Fibroblast of gingiva (primary cell): ENCODE measurements around the gene HEG1.
A peak's percentile ranks its signal among the peaks of the same experiment; 100 is the strongest.

Experiments used
- DNase-seq: peaks from one replicate; pipeline ENCODE4 v3.0.0-alpha.2; 2011; ENCODE audit warnings: low read depth

Gene HEG1

DNA sequence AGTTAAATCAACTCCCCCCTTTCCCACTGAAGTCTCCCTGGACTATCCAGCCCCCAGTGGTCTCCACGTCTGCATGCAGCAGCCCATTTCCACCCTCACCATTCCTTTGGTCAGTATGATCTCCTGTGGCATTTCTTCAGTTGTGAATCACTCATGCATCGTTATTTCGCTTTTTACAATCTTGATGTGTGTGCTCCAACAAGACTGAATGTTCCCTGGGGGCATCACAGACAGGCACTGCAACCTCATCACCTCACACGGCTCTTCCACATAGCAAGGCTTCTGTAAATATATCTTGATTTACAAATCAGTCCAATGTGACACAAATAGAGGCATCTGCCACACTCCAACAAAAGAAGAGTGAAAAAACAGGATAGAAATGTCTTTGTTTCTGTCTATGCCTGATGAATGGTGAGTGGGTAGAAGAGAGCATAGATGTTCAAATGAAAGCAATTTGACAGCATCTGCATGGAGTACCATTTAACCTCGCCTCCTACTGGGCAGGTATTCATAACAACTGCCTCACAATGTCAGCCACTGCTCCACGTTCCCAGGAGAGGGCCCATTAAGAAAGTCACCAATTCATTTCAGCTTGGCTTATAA lies 5.2 kb downstream of the HEG1 start:
- no peak for DNase-seq

DNA sequence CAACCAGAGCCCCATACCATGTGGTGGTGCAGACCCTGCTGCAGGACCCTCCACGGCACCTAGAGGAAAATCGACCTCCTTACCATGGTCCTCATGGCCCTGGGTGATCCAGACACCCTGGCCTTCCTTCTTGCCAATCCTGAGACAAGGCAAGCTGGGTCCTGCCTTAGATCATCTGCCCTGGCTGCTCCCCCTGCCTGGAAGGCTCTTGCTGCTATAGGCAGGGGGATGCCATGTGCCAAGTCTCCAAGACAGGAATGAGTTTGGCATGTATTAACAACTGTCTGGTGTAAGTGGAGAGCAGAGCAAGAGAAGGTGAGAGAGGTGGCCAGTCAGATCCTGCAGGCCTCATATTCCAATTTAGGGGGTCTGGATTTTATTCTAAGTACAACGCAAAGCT lies 7.5 kb downstream of the HEG1 start:
- DNase-seq: no peak

DNA sequence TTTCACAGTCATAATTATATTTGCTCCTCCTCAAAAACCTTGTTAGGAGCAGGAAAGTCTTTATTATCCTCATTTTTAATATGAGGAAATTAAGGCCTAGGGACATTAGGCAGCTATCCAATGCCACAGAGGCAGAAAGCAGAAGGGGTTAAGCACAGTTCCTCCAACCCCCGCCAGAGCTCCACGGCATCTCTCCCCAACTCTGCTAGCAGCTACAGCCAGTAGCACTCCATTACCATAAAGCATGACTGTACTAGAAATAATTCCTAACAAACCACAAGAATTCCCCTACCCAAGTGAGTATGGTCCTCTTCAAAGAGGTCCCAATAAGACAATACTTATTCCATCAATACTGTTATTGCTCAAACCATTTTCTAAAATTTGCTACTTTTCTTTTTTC lies 9.8 kb downstream of the HEG1 start:
- DNase-seq: peak; percentile 46

DNA sequence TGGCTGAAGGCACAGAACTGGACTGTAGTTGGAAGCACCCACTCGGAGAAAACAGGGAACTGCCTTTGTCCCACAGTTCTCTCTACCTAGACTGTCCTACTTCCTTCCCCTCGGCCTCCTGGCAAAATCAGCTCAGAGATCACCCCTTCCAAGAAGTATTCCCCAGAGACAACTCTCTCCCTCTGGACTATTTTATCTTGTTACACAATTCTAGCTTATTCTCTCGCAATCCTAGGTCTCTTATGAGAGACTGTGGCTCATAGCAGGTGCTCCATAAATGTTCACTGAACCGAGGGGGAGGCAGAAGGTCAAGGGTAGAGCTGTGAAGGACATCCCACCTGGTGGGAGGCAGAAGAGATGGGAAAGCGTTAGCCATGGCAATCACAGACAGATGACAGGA lies 10.6 kb downstream of the HEG1 start:
- DNase-seq: peak; percentile 42

DNA sequence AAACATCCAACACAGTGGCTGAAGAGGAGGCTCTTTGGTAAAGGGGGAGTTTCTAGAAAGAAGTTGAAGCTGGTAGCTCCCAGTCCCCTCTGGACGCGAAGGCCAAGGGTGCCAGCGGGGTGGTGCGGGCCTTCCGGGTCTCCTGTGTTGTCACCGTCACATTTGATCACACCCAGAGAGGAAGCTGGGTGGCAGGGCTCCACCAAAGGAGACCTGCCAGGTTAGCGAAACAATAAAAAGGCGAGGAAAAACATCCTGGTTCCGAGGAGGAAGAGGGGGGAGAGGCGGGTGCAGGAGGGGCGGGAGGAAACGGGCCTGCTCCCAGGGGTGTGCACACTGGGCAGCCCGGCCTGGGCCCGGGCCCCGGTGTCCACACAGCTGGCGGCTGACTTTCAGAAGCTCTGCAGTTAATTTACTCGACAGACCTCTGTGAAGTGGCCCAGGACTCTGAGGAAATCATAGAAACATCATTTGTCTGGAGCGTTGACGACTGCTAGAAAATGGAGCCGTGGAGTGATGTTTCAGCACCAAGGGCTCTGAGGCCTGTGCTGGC lies 12.1 kb downstream of the HEG1 start:
- DNase-seq: no peak

DNA sequence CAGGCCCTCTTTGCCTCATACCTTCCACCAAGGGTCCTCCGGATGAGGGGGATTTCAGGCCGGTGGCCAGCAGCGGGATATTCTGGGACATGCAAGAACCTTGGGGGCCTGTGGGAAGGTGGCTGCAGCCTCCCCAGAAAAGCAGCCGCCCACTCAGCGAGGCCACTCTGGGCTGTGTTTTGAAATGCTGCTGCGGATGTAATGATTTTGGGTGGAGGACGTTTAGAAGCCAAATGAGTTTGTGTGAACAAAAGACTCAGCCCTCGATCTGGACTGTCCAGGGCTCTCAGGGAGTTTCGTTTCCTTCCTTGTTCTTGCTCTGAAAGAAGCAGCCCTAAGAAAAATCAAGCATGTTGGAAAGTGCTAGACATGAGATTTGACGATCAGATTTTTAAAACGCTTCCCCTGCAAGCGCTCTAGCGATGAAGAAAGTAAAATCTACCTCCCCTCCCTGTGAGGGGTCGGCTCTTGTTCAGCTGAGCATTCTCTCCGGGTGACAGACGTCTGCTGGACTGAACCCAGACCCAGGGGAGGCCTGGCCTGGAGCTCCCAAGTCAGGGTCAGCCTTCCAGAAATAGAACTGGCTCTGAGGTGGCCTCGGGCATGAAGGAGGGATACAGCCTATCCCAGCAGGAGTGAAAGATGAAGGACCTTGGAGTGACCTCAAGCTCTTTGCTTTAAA lies 12.9 kb downstream of the HEG1 start:
- peak; percentile 42 for DNase-seq

DNA sequence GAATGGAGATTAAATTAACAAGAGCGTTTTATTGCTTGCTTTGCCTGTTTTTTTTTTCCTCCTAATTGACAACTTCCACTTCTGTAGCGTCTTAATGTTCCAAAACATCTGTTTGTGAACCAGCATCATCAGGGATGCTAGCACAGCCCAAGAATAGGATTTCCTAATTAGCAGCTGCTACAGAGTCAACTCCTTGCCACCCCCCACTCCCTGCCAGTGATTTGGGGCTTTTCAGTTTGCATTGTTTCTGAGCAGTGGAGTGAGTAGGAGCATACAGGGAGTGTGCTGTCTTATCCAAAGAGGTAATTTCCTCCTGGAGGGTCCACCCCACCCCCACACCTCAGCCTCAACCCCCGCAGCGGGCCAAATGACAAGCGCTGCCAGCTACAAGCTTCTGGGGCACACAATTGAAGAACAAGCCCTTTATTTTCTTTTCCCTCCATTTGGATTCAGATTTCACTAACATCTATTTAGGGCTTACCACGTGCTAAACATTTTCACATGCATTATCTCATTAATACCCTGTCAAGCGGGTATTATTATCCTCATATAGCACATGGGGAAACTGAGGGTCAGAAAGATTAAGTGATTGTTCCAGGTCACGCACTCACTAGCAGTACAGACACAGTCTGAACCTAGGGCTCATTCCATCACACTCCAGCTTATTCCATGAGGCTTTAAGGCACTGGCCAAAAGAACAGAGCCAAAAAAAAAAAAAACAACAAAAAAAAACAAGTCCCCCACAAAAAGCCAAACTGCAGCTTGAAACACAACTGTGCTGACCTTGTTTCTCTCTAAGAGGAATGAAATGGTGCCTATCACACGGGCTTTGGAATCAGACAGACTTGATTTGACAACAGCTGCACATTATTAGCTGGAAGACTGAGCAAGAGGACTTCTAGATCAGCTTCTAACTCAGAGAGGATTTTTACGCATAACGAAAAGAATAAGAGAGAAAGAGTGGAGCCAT lies 16.4 kb downstream of the HEG1 start:
- DNase-seq: no peak

DNA sequence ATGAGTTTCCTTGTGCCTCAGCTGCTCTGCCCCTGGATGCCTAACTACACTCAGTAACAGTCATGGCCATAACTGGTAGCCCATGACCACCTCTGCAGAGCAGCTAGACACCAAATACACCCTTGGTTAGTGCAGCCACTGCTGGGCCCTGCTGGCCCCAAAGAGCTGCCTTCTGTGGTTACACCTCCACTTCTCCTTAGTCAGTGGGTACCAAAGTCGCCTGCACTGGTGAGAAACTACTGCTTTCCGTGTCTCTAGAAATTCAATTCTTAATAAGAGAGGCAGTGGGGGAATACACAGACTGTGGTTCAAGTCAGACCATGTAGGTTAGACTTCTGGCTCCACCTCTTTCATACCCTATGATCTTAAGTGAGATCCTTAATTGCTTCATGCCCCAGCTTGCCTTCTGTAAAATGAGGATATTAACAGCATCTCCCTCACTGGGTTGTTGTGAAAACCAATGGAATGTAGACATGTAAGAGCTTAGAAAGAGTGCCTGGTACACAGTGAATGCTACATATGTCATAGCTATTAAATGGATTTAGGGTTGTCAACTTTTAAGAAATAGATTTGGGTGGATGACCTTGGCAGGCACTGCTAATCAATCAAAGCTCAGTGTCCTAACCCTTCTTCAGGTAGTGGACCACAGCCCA lies 18.2 kb downstream of the HEG1 start:
- DNase-seq: no peak

DNA sequence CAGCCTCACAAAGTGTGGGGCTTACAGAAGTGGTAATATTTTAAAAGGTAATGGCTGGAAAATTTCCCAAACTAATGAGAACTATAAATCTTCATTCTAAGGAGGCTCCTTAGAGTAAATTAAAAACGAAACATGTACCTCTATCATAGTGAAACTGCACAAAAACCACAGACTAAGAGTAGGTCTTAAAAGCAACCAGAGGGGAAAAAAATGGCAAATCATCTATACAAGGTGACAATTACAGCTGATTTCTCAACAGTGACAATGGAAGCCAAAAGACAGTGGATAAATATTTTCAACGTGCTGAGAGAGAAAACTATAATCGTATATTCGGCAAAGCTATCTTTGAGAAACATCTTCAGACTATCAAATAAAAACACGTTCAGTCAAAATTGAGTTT lies 20.6 kb downstream of the HEG1 start:
- no peak for DNase-seq

DNA sequence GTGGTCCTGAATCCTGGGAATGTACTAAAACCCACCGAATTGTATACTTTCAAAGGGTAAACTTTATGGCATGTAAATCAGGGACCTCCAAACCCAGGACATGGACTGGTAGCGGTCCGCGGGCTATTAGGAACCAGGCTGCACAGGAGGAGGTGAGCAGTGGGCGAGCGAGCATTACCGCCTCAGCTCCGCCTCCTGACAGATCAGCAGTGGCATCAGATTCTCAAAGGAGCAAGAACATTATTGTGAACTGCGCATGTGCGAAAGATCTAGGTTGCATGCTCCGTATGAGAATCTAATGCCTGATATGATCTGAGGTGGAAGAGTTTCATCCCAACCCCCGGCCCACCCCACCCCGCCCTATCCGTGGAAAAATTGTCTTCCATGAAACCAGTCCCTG lies 22.2 kb downstream of the HEG1 start:
- DNase-seq: no peak

DNA sequence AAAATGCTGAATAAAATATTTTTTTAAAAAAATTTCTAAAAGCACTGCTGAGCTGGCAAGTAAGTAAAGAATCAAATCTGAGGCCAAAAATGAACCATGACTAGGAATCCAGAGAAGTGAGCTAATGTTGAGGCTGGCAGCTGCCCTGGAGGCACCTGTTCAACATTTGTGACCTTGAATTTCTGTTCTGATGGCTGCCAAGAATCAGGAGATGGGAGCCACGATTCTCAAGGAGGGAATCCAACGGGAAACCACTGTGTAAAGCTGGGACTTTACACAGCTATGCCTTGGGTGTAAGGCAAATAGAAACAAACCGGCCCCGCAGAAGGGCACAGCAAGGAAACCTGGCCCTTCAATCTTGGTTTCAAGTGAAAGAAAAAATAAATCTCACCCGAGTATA lies 22.7 kb downstream of the HEG1 start:
- DNase-seq: no peak

DNA sequence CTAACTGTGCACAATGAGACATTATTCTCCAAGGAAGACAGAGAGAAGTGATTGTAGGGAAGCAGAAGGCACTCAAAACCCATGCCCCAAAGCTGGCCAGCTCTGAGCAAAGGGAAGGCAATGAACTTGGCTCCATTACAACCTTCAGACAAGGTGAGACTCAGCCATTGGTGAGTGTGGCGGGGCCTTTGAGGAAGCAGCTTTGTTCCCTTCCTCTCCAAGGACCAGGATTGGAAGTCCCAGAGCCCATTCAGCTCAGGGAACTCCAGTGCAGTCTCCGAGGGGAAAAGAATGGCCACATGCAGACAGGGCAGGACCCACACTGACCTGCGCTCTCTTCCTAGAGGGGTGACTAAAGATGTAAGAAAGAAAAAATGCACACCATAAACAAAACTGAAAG lies 23.1 kb downstream of the HEG1 start:
- DNase-seq: no peak

DNA sequence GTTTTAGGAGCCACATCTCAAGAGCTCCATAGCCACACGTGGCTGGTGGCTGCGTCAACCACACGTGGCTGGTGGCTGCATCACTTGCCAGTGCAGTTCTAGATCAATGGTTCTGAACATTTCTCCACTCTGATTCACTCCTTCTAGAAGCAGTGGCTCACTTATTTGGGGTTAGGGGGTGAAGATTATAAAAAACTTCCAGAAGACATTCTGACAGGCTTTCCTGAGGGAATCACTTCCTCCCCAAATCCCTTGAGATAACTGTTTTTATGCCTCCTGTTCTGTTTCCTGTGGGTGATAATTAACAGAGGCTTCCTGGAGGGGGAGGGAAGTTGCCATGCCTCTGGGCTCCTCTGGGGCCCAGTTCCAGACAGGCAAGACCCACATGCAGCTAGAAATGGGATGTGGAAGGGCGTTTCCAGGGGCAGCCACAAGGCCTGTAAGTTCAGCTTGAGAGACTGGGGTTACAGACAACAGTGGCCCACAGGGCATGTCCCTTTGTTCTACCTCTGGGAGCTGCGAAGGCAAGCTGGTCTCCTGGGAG lies 23.6 kb downstream of the HEG1 start:
- no peak for DNase-seq

DNA sequence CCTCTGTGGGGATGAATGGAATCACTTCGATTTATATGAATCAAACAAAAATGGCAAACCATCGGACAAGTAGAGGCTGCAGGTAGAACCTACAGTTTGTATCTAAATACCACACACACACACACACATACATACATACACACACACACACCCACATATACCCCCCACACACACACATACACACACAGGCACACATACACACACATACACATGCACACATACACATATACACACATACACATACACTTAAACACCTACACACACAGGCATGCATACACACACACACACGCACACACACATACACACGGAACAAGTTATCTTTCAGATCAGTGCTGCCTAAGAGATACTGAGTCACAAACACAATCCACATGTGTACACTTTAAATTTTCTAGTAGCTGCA lies 24.3 kb downstream of the HEG1 start:
- DNase-seq: no peak

DNA sequence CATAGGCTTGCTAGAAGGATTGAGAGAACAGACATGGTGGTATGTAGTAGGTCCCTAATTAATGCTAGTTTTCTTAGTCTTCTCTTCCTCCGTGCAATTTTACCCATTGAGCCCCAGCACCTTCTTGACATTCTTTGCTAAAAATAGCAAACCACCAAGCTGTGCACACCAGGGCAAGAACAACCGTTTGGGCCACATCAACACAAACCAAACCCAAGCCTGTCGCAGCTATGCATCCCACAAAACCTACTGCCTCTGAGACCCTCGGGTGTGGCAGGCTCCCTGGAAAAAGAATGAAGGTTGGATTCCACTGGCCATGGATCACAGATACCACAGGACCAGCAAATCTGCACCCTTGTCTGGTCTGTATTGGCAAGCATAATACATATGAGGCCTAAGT lies 27.1 kb downstream of the HEG1 start:
- DNase-seq: no peak

DNA sequence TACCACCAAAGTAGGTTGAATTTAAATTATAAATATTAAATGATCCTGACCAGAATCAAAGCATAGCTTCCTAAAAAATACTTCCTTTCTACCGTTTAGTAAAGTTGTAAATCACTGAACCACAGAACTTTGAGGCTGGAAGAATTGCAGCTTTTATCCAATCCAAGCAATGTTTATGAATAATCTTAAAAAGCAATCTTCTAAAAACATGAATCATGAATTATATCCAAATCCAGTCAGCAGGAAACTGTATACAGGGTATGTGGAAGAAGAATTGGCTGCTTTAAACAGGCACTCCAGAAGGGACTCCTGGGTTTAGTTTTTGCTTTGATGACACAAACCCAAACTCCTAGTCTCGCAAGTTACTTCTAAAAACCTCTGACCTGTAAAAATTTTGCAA lies 30.2 kb downstream of the HEG1 start:
- DNase-seq: no peak

DNA sequence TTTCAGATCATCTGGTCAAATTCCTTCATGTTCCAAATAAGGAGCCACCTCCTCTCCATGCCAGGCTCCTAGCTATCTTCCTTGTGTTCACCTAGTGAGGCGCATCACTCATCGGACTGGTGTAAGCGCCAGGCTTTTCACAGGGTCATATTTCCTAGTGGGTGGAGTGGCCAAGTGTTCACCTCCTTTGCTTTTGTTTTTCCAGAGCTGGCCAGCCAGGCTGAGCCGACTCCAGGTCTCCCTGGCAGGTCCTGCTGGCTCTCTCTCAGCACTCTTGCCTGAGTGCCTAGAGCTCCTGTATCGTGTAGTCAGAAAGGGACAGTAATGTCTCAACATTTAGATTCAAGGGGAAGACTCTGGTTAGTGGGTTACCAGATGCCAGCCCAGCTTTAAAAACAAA lies 31.0 kb downstream of the HEG1 start:
- DNase-seq: no peak

DNA sequence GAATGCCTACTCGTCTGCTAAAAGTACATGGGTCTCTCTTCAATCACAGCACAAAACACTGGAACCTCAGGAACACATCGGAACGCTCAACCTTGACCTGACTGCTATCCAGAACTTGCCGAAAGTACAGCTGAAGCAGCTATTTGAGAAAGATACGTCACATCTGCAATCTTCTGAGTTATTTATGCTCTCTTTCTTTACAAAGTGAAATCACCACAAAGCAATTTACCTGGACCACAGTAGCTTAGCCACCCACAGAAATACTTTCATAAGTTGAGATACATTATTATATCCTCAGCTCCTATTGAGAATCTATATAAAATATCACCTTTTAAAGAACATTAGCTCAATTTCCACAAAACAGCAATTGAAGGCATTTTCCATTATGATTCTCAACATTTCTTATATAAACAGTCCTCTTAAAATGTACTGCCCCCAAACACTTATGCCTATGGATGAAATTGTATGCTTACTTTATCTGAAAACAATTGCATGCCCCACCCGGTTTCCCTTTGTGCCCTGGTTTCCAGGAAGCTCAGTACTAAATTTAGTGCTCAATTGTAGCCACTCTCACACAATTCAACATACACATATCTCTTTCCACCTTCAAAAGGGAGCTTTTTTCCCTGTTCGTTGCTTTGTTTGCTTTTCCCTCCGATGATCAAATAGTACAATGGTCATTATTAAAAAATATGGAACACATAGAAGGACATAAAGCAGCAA lies 31.8 kb downstream of the HEG1 start:
- no peak for DNase-seq

DNA sequence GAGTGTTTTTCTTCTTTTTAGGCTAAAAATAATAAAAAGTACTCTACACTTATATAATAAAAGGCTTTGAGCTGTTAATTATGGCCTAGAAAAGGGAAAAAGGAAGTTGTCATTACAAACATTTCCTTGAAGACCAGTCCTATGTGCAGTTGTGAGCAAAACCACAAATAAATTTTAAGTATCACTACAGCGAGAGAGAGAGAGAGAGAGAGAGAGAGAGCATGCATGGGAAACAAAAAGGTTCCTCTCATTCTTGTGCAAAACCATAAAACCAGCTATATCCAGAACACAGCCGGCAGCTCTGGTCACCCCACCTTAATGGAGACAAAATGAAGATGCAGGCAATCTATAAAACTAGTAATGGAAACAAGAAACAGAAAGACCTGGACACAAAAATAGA lies 33.6 kb downstream of the HEG1 start:
- DNase-seq: no peak

DNA sequence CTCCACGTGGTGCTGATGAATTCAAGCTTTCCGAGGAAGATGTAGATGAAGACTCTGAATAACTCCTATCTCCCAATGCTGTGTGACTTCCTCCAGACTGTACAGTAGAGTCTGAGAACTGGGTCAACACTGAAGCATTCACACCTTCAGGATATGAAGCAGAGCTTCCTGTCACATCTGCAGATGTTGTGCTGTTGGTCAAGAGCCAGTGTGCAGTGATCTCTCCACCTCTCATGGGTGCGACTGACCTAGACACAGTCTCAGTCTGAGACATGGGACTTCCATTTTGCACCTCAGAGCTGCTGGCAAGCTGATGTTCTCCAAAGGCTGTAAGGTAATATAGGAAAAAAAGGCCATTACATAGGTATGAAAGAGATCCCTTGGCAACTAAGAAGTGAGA lies 36.5 kb downstream of the HEG1 start:
- no peak for DNase-seq

DNA sequence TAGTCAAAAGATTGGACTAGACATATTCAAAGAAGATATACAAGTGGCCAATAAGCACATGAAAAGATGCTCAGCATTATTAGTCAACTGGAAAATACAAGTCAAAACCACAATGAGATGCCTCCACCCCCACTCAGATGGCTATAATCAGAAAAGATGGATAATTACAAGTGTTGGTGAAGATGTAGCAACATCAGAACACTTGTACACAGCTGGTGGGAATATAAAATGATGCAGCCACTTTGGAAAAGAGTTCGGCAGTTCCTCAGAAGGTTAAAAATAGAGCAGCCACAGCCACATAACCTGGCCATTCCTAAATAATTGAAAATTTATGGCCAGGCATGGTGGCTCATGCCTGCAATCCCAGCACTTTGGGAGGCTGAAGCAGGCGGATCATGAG lies 38.4 kb downstream of the HEG1 start:
- DNase-seq: no peak
